GM12864 (cell line): Measurements from ENCODE around the gene TRAPPC4.

Experiments
- DNase-seq: peaks from one replicate; pipeline ENCODE4 v3.0.0-alpha.2; 2011; ENCODE audit warnings: low read depth
- H3K4me3 ChIP-seq: 2 replicates; pipeline ENCODE4 v1.5.1; 2011; ENCODE audit warnings: mild to moderate bottlenecking, low read depth, low read length, control low read depth
- TF ChIP-seq, protein P1 (sequence below): IDR thresholded peaks from 2 replicates; pipeline ENCODE4 v1.5.1; 2011; ENCODE audit warnings: low read depth, mild to moderate bottlenecking, moderate library complexity, low read length, control low read depth, inconsistent platforms; ENCODE audit errors: missing control alignments

TRAPPC4 gene

DNA sequence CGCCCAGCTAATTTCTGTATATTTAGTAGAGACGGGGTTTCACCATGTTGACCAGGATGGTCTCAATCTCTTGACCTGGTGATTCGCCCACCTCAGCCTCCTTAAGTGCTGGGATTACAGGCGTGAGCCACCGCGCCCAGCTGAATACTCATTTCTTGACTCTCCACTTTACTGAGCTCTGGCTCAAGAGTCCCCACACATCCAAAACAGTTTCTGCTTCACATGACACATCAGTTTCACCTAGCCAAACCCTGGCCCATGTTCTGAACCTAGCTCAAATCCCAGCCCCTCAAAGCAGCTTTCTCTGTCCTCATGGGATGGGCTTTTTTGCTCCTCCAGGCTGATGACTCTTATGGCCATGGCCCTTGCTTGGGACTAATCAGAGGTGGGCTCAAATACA lies 28.6 kb downstream of the TRAPPC4 start:
- TF ChIP-seq, protein P1, sequence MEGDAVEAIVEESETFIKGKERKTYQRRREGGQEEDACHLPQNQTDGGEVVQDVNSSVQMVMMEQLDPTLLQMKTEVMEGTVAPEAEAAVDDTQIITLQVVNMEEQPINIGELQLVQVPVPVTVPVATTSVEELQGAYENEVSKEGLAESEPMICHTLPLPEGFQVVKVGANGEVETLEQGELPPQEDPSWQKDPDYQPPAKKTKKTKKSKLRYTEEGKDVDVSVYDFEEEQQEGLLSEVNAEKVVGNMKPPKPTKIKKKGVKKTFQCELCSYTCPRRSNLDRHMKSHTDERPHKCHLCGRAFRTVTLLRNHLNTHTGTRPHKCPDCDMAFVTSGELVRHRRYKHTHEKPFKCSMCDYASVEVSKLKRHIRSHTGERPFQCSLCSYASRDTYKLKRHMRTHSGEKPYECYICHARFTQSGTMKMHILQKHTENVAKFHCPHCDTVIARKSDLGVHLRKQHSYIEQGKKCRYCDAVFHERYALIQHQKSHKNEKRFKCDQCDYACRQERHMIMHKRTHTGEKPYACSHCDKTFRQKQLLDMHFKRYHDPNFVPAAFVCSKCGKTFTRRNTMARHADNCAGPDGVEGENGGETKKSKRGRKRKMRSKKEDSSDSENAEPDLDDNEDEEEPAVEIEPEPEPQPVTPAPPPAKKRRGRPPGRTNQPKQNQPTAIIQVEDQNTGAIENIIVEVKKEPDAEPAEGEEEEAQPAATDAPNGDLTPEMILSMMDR = no peak

DNA sequence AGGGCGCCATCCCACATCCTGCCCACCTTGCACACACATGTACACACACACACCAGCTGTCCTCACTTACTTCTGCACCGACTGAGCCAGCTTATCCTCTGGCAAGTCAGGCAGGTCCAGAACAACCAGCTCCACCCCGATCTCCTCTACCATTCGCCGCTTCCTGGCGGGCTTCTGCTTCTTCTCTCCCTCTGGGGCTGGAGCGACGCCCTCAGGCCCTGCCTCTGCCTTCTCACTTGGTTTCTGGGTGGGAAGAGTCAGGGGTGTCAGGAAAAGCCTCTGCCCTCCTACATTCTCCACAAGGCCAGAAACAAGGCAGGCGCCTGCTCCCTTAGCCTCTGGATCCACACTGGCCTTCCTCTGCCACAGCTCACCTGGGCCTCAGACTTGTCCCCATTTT lies 30.1 kb downstream of the TRAPPC4 start:
- DNase-seq = no peak
- H3K4me3 ChIP-seq = no peak overlapping the region
- TF ChIP-seq, protein P1 = no peak

More for the DNA sequence above, 28.6 kb downstream of the TRAPPC4 start:
- no peak overlapping the region for H3K4me3 ChIP-seq
- no peak for DNase-seq

DNA sequence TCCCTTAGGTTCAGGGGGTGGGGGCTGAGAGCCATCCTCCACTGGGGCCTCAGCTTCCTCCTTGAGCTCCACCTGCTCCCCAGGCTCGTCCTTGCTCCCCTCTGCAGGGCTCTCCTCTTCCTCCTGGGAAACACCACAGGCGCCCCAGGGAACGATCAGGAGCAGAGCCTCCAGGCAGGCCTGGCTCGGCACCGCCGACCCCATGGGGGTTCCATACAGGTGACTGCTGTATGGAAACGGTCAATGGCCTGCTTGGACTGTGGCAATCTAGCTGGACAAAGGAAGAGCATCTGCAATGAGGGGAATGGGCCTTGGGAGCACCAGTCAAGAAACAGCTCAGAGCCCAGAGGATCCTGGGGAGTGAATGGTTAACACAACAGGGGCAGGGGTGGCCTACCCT lies 30.5 kb downstream of the TRAPPC4 start:
- H3K4me3 ChIP-seq = no peak overlapping the region
- no peak for DNase-seq
- TF ChIP-seq, protein P1 = no peak

DNA sequence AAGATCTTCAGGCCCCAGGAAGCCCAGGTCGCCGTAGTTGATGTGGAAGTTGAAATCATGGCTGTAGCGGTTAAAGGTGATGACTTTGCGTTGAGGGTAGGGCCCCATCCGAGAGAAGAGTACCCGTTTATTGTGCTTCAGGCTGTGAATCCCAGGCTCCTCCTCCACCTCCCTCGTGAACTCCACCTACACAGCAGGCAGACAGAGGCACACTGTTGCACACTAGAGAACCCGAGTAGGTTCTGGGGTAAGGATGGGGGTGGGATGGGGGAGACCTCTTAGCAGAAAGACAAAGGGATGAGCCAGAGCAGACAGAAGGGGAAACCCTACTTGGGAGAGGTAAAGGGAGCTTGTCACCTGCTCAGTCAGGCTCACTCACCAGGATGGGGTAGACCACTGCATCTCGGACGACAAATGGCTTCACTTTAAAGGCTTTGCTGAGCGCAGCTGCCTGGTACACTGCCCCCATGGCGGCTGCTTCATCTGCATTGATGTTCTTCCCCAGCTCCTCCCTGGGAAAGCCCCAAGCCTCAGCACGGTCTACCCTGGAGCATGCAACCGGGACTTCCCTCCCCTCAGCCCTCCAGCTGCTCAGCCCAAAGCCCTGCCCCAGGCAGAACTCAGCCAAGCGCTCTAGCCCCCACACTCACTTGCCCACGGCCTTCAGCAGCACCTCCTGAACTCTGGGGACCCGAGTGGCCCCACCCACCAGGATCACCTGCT lies 33.0 kb downstream of the TRAPPC4 start:
- H3K4me3 ChIP-seq = peak overlapping the region; percentile 5
- TF ChIP-seq, protein P1 = no peak
- DNase-seq = no peak

DNA sequence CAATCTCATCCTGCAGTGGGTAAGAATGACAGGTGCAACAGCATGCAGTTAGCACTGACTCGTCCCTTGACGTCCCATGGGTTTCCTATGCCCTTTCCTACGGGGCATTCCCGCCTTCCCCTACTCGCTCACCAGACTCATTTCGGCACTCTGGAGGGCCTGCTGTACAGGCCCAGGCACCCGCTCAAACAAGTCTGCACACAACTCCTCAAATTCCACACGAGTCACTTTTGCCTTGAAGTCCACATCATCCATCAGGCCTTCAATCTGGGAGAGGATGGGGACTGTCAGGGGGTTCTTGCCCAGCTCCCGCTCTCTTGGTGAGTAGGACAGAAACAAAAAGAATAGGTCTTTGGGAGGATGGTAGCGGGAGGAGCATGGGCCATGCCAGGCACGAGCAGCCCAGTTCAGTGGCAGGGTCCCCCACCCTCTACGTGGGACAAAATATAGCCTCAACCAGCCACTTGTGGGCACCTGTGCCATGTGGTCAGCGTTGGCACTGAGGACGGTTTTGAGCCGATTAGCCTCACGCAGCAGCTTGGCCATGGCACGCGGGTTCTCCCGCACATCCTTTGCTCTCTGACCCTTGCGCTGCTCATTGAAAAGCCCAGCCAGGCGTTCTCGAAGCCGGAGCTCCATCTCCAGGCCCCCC lies 33.7 kb downstream of the TRAPPC4 start:
- no peak for DNase-seq
- H3K4me3 ChIP-seq = no peak overlapping the region
- TF ChIP-seq, protein P1 = no peak

DNA sequence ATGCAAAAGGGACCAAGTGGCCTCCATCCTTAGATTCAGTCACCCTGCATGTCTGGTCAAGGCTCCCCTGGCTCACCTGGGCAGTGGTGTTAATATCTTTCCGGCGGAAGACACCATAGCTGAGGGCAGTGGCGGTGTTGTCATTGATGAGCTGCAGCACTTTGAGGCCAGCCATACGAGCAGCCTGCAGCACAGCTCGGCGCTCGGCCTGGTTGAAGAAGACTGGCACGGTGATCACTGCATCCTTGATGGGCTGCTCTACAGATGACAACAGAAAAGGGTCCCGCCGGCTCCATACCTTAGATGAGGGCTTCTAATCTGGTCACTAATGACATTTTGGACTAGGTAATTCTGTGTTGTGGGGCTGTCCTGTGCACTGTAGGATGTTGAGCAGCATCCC lies 35.9 kb downstream of the TRAPPC4 start:
- no peak for DNase-seq
- H3K4me3 ChIP-seq = no peak overlapping the region
- TF ChIP-seq, protein P1 = no peak
